Superior temporal gyrus (tissue), 1 donor: ENCODE results near the gene DNAJC1.
"Not testable (repeated sequence)": the region's sequence is repeated elsewhere in the genome, so short reads cannot be mapped to it uniquely, and the experiment has no call there.

Experiments
- DNase-seq: peaks from one replicate; pipeline ENCODE4 v3.0.0-alpha.2; 2016; ENCODE audit errors: extremely low spot score

DNAJC1 gene

DNA sequence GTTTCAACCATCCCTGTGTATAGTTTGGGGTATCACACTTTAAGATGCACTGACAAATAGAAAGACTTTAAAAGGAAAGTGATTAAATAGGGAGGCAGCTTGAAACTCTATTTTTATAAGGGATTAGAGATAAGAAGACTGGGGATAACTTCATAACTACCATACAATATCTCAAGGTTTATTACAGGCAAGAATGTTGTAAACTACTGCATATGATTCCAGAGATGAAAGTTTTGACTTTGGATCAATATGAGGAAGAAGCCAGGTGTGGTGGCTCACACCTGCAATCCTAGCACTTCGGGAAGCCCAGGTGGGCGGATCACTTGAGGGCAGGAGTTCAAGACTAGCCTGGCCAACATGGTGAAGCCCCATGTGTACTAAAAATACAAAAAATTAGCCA is 96.1 kb downstream of the DNAJC1 start:
- DNase-seq = no peak

DNA sequence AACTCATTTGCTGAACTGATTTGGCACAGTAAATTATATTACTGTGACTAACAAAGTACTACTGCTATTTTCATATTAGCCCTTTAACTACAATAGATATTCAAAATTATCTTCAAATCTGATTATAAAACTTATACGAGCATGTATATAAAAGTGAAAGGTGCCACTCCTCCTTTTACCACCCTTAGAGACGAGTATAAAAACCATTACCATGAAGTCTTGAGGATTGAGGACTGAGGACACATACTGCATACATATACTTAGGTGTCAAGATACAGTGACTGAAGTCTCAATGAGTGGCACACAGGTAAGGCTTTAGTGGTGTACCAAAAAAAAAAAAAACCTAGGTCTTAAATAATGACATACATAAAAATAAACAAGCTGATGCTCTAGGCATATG is 98.6 kb downstream of the DNAJC1 start:
- no peak for DNase-seq

GRCh38 chr10:21899736-21900135 is 103.8 kb downstream of the DNAJC1 start:
- DNase-seq = no peak

DNA sequence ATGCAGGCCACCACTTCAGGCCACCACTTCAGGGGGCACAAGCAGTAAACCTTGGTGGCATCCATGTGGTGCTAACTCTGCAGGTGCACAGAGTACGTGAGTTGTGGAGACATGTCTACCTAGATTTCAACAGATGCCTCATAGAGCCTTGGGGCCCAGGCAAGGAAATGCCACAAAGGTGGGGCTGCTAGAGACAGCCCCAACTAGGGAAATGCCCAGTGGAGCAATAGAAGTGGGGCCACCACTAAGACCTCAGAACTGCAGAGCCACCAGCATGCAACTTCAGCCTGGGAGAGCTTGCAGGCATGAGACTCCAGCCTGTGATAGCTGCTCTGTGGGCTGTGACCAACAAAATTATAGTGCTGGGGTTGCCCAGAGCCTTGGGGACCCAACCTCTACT is 107.6 kb downstream of the DNAJC1 start:
- no peak for DNase-seq

GRCh38 chr10:21894648-21895342 is 108.7 kb downstream of the DNAJC1 start:
- DNase-seq = no peak

DNA sequence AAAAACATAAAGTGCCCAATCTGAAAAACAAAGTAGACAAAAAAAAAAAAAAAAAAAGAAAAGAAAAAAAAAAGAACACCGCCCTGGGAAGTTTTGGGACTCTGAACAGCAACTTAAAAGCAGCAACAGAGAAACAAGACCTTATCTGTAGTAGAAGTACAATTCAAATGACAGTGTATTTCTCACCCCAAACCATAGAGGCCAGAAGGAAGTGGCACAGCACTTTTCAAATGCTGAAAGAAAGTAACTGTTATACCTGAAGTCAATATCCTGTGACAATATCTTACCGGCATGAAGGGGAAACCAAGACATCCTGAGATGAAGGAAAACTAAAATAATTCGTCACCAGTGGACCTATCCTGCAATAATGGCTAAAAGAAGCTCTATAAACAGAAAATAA is 112.1 kb downstream of the DNAJC1 start:
- no peak for DNase-seq

DNA sequence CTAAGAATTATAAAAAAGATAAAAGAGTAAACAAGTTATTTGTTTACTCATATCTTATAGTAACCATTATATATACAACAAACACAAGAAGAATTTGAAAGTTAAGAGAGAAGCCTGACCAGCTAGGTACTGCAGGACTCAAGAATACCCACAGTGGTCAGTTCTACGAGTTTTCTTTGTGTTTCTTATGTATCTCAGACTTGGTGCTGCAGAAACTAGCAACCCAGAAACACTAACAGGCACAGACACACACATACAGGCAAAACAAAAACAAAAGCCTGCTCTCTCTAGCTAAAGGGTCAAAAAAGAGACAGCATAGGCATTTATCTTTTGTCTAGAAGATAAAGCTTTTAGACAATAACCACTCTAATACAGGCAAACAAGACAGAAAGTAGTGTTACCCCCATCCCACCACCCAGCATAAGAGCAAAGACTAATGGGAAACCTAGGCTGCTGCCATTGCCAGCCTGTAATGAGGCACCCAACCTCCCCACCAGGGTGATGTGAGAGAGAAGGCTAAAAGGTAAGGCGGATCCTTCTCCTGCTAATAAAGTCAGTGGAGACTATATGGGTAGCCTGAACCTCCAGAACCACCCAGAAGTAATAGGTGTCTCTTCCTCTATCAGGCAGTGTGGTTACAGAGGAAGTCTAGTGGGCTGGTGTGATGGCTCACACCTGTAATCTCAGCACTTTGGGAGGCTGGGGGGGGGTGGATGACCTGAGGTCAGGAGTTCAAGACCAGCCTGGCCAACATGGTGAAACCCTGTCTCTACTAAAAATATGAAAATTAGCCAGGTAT is 113.9 kb downstream of the DNAJC1 start:
- DNase-seq = no peak

DNA sequence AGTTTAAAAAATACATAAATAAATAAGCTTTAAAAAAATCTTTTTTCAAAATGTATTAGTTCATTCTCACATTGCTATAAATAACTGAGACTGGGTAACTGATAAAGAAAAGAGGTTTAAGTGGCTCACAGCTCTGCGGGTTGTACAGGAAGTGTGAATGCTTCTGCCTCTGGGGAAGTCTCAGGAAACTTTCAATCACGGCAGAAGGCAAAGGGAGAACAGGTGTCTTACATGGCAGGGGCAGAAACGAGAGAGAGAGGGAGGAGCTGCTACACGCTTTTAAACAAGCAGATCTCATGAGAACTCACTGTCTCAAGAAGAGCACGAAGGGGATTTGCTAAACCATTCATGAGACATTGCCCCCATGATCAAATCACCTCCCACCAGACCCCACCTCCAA is 114.6 kb downstream of the DNAJC1 start:
- no peak for DNase-seq

DNA sequence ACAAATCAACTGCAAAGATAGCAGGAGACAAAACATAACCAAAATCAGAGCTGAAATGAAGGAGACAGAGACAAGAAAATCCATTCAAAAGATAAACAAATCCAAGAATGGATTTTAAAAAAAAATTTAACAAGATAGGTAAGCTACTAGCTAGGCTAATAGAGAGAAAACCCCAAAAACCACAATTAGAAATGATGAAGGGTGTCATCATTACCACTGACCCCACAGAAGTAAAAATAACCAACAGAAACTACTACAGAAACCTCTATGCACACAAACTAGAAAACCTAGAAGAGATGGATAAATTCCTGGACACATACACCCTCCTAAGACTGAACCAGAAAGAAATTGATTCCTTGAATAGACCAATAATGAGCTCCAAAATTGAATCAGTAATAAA is 117.6 kb downstream of the DNAJC1 start:
- no peak for DNase-seq

DNA sequence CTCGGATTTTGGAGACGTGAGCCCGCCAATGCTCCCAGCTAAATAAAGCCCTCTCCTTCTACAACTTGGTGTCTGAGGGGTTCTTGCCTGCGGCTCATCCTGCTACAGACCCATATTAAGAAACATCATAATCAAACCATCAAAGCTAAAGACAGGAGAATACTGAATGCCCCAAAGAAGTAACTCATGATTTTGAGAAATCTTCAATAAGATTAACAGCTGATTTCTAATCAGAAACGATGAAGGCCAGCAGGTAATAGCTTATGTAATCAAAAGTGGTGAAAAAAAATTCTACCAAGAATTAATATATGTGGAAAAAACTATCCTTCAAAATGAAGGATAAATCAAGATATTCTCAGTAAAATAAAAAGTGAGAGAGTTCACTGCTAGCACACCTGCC is 130.3 kb downstream of the DNAJC1 start:
- no peak for DNase-seq

DNA sequence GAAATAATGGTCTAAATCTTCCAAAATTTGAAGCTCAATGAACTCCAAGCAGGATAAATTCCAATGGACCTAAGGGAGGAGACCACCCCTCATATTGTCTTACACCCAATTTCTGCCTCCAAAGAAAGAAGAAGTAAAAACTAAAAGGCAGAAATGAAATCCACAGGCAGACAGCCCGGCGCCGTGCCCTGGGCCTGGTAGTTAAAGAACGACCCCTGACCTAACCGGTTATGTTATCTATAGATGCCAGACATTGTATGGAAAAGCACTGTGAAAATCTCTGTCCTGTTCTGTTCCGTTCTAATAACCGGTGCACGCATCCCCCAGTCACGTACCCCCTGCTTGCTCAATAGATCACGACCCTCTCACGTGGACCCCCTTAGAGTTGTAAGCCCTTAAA is 130.8 kb downstream of the DNAJC1 start:
- DNase-seq = not testable (repeated sequence)

DNA sequence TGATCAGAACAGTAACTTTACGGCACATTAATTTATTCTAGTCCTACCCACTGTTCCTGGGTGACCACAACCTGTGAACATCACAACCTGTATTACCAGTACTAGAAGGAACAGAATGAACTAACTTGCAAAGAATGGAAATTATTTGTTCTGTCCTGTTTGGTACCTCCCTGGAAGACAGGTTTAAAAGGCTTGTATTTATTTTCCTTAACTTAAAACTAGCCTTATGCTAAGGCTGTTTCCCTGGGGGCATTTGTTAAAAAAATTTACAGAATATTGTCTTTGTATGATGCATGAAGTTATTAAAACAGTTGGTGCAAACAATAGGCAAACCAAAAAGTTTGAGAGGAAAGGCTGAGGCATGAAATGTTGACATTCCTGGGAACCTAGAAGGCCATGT is 132.7 kb downstream of the DNAJC1 start:
- DNase-seq = no peak

DNA sequence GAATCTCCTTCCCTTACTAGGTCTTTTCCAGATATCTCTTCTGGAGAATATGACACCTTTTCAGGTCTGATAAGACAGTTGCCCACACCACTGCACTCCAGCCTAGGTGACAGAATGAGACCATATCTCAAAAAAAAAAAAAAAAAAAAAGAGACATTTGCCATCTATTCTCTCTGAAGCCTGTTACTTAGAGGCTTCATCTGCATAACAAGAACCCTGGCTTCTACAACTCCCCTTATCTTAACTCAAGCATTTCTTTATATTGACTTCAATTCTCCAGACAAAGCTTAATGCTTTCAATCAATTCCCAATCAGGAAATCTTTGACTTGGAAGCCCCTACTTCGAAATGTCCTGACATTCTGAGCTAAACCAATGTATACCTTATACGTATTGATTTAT is 134.4 kb downstream of the DNAJC1 start:
- not testable (repeated sequence) for DNase-seq

DNA sequence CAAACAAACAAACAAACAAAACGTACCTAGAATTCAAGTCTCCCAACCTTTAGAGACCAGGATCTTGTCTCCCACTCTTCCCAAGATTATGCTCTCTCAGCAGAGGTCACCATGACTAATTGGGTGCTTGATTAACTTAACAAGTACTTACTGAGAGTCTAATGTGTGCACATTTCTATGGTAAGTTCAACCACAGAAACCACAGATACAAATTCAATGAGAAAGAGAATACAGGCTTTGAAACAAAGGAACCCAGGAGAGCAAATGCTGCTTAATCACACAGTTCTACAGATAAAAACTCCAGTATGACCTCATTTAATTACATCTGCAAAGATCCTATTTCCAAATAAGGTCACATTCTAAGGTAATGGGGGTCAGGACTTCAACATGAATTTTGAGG is 142.8 kb downstream of the DNAJC1 start:
- no peak for DNase-seq

DNA sequence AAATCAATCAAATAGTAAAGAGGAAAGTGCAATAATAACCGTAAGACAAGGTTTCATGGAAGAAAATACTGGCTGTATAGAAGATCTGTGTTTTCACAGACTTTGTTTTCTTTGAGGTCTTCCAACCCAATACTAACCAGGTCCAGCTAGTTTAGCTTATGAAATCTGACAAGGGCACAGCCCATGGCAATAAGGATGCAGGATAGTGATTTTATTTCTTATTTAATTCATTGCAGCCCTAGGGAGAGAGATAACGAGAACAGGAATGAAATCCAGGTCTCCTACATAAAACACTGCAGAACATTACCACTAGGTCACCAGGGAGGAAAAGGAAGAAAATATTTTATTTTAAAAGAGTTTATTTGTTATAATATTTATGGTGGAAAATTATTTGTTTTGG is 145.1 kb downstream of the DNAJC1 start:
- DNase-seq = no peak

- DNase-seq = no peak
Observed at GRCh38 chr10:21849607-21850006, 153.9 kb downstream of the DNAJC1 start.

- no peak for DNase-seq
Observed at GRCh38 chr10:21843645-21844044, 159.9 kb downstream of the DNAJC1 start.

GRCh38 chr10:21841273-21841672 is 162.3 kb downstream of the DNAJC1 start:
- DNase-seq = not testable (repeated sequence)

DNA sequence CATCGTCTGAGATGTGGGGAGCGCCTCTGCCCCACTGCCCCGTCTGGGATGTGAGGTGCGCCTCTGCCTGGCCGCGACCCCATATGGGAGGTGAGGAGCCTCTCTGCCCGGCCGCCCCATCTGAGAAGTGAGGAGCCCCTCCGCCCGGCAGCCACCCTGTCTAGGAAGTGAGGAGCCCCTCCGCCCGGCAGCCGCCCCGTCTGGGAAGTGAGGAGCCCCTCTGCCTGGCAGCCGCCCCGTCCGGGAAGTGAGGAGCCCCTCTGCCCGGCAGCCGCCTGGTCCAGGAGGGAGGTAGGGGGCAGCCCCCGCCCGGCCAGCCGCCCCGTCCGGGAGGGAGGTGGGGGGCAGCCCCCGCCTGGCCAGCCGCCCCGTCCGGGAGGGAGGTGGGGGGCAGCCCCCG is 166.0 kb downstream of the DNAJC1 start:
- not testable (repeated sequence) for DNase-seq

GRCh38 chr10:21834574-21834973 is 169.0 kb downstream of the DNAJC1 start:
- not testable (repeated sequence) for DNase-seq

DNA sequence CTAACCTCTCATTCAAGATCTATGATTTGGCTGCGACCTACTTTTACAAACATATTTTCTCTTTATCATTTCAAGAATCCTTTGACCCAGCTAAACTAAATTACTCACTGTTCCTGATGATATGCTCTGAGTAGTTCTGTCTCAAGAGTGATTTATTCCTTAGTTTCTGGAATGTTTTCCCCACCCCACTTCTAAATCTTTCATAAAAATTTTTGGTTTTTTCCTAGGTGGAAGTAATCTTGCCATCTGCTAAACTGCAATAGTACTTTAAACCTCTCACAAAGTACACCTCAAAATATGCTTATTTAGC is 170.8 kb downstream of the DNAJC1 start:
- no peak for DNase-seq

DNA sequence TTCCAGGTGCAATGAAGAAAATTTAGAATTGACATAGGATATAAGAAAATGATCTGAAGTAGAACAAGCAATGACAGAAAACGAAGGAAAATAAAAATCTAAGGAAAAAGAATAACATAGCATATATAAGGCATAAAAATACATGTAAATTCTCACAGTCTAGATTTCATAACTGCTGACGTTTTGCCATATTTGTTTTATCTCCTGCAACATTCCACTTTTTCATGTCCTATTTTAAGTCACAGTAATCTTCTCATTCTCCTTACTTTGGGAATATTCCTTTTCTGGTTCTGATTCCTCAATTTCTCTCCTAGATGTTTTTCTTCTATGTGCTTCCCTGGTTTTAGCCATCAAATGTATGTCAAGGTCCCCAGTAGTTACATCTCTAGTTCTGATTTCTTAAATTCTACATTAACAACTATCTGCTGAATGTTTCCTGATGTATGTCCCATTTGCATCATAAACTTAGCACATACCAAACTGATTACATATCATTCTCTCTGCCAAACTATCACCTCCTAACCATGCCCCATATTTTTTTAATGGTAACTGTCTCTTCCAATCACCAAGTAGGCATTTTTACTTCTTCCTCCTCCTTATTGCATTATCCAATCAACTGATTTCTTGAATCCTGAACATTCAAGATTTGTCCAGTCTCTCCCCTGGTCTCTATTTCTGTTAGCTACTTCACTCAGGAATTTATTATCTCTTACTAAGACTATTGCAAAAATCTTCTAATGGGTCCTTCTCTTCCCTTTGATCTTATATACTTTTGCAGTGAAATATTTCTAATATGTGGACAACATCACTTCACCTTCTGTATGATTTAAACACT is 171.3 kb downstream of the DNAJC1 start:
- DNase-seq = no peak

GRCh38 chr10:21830037-21830436 is 173.5 kb downstream of the DNAJC1 start:
- DNase-seq = no peak
